ENCODE data around the gene CYRIA.

CYRIA gene

DNA sequence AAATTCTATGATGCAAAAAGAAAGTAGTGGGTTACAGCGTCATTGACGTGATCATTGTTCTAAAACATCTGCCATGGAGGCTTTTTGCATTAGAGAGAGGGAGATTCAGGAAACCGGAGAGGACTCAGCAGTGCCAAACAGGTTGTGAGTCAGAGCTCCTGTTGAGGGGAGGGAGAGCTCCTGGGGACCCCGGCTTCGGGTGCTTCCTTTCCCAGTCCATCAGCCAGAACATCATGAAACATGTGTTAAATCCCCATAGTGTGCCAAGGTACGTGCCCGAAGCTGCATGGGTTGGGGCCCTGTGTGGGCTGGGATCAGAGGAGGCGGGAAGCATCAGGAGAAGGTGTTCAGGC, 791 bp upstream of the CYRIA start:
- DNase-seq, result peak; percentile 56 to 77 (median 57)

DNA sequence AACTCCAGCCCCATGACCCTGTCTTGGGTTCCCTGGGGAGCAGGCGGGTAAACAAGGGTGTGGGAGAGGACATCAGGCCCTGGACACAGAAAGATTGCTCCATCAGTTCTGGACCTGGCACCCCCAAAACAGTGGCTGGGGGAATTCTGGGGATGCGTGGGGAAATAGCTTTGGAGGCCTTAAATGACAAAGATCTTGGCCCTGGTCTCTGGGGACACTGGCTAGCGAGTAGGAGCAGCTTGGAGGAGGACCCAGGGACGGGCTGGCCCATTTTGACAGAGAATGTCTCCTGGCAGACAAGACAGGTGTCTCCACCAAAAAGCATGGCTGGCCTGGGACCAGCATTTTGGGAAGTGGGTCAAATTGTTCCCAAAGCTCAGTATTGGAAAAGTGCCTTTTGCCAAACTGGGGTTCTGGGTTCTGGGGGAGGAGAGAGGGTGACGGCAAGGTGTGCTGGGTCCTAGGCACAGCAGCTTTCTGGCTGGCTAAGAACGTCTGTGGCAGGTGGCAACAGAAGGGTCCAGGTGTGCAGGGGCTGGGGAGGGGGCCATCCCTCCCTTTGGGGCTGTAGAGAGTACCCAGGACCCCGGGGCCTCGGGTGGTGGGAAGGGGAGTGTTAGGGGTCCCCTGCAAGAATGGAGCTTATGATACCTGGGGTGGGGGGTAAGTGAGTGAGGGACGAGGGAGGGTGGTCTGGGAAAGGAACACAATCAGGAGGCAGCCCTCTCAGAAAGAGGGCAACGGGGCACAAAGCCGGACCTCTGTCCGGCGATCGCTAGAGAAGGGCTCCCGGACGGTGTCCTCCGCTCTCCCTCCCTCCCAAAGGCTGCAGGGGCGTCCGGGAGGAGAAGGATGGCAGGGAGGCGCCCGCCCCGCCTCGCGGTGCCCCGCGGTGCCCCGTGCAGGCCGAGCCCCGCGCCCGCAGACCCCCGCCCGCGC, 556 bp downstream of the CYRIA start:
- DNase-seq, result no peak

DNA sequence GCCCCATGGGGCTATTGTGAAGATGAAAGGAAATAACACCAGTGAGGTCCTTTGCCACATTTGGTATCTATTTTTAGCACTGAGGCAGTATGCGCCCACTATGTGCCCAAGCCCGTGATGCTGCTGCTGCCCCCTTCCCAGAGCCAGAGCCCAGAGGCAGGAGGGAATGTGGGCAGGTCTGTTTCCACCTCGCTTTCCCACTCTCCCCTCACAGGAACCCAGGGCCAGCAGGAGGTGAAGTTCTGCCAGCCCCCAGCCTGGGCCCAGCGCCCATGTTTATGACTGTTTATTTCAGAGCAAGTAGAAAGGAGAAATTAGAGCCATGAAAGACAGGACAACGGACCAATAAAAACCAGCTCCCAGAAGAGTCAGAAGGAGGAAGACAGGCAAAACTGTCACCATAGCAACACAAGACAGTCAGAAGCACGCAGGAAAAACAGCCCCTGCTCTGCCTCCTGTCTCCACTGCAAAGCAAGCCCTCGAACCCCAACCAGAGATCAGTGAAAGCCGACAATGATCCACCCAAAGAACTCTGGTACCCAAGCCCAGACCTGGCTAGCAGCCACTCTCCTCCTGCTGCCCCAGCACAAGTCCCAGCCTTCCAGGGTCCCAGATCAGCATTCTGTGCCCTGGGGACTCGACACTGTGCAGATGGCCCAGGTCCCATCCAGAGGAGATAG, 1.4 kb downstream of the CYRIA start:
- peak; percentile 84 to 90 (median 90) for DNase-seq

DNA sequence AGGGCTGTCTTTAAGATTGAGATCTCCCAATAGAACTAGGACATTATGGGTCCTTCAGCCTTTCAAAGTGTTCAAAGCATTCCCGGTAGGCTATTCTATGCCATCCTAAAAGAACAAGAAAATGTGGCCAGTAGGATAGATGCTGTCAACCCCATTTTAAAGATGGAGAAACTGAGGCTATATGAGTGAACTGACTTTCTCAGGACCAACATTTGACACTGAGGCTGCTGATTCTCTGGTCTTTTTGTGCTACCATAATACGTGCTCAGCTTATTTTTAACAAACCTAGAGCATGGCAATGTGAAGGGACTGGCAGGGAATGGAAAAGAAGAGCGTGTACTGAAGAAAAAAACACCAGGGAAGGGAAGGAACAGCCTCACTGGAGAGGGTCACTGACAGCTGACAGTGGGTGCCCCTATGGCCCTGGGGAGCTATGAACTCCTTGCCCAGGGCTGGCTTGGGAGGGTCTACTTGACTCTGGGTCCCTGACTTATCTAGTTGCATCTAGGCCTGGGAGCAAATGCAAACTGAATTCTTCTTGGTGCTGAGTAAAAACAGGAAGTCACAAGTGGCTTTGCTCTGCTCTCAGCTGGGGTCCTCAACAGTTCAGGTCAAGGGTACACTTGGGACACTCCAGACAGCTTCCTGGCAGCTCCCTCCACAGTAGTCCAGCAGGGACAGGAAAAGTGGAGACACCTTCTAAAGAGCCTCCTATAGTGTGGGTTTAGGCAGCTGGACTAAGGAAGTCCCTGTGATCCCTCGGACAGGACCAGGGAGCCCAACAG, 2.3 kb downstream of the CYRIA start:
- no peak for DNase-seq

DNA sequence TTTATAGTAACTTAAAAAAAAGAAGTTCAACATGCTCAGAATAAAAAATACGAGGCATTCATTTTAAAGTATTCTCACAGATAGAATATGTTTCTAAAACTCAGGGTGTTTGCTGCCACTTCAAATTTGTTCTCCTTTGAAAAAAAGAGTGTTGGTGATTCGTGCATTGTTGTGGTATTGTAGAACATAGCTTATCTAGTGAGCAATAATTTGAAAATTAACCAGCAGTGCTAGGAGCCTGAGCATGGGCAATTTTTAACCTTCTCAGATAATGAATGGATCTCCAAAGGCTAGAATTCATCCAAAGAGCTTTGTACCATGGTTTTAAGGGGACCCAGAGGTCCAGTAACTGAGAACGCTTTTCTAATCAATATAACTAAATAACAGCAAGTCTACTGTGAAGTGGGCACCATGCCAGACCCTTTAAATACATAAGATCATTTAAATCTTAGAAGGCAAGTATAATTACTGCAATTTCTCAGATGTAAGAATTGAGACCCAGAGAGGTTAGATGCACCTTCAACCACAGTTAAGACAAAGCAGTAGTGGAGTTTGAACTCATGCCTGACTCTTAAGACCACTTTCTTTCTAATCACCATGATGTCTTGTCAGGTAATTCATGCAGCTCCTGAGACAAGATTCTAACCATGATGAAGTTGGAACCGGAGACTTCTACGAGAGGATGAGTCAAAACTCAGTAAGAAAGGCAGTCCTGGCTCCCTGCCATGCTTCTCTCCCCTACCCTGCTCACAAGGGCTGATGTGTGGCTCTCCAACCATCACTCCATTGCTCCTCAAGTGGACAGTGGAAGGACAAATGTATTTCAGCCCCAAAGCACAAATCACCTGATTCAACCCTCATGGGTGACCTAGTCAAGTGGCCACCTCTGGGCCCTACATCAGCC, 3.4 kb downstream of the CYRIA start:
- DNase-seq, result peak; percentile 54 to 81 (median 75)

DNA sequence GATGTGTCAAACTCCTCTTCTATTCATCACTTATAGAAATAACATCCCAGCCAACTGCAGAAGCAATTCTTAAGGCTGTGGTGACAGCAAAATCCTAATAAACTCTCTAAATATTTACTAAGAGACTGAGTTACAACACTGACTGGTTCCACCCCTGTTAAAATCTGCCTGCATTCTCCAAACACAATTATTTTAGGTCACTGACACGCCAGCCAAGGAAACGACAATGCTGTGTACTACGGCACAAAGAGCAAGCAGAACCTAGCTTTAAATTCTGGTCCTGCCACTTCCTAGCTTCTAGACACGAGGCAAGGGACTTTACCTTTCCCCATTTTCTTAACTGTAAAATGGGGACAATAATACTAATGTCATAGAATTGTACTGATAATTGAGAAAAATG, 4.1 kb downstream of the CYRIA start:
- DNase-seq, result no peak

DNA sequence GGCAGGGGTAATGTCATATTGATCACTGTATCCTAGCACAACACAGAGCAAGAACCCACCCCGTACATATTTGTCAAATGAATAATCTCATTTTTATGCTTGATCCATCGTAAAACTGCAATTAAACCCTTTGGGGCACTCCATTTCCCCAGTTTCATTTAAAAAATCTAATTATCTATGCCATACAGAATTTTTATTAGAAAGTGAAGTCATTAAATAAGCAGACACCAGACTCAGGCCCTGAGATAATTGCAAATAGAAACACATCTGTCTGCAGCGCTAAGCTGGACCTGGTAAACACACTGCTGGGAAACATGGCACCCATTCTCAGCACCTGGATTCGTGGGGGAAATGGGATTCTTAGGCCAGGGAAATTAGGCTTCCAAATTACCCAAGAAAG, 5.1 kb downstream of the CYRIA start:
- DNase-seq, result no peak

DNA sequence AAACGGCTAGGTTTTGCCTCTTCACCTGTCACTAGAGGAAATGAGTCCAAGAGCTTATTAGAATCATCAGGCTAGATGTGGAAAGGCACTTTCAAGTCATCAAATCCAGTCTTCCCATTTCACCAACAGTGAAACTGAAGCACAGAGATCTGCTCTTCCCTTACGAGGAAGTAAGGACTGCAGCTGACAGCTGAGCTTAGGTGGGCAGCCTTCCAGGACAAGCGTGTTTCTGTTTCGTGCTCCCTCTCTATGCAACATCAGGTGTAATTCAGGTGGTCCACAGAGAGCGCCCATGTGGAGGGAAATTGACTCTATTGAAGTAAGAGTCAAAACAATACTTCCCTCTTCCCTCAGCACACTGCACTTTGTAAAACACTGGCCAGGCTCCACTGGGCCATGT, 5.5 kb downstream of the CYRIA start:
- DNase-seq, result peak; percentile 53 to 69 (median 54)

DNA sequence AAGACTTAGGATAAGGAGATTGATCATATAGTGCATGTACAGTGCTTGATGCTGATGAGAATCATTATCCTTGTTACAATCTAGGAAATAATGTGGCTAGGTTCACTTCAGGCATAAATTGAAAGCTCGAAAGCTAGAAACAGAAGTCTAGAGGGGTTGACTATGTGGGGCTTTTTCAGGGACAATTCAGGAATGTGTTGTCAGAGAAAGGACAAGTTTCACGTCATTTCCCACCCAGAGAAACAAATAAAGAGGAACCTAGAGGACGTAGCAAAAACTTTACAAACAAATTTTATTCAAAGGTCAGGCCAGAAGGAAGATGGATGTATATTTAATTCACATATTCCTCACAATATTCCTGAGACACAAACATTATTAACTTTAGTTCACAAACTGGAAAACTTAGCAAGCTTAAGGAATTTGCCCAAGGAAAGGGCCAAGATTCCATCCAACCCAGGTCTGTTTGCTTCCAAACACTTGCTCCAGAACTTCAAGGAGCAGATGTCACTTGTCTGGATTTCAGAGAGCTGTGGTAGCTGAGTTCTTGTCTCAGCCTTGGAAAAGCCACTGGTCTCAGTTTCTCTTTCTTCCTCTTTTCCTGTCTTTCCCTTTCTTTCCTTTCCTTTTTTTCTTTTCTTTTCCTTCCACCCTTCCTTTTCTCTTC, 7.4 kb downstream of the CYRIA start:
- DNase-seq, result peak; percentile 86 to 98 (median 95)

DNA sequence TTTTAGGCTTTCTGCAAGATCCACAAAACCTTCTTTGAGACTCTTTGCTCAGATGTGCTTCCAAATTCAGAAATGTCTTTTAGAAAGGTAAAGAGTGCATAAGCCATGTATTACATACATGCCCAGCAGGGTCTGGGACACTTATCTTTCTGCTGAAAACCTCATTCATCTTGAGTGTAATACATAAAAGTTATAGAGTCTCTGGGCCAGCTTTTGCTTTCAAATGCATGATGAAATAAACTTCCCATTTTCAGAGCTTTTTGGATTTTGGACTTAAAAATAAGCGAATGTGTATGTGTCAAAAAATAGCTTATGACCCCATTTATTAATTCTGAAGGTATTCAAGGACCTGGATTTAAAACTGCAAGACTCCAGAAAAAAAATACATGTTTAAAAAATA, 8.0 kb downstream of the CYRIA start:
- DNase-seq, result peak; percentile 41 to 73 (median 59)

DNA sequence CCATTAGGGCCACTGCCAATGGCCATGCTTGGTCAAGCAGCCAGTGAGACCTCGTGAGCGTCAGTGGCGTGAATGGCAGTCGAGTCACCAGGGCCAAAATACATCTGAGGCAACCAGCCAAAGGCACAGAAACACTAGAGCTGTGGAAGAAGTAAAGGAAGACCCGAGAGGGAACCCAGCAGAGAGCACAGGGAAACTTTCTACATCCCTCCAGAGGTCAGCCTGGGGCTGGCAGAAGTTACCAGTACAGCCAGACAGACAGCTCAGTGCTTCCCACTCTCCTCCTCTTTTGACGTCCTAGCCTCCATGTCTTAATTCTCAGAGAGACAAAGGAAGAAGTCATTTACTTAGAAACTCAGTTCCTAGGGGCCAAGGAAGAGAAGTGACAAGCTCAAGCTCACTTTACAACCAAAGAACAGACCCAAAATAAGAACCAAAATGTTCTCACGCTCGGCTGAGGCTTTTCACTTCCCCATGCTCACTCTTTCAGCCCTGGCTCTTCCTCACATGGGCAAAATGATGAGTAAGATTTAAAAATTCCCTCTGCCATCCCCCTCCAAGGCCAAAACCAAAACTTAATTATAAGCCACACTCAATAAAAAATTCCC, 8.7 kb downstream of the CYRIA start:
- DNase-seq, result peak; percentile 91 to 99 (median 96)

DNA sequence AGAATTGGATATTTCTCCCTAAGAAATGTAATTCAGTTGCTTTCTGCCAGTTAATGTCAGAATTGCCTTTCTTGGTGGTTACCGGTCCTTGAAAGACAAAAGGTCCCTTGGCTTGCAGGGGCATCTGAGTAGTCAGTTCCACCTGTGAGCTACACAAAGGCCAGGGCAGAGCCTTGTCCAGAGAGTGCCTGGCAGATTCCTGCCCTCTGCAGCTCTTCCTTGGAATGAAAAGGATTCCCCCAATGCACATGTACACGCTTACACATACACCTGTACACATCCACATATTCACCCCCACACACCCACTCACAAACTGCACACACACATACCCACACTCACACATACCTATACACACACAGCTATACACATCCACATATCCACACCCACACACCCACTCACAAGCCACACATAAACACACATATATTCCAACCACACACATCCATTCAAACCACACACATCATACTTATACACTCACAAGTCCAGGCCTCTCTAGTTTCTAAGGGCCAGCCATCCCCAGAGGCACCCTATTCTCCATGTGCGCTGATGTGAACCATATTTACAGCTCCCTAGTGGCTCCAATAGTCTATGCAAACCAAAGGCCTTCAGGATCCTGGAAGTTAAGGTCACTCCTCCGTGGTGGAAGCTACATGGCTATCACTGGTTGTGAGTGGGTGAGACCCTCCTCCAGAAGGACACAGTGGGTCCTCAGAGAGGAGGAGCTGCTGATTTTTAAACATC, 9.6 kb downstream of the CYRIA start:
- DNase-seq, result no peak

DNA sequence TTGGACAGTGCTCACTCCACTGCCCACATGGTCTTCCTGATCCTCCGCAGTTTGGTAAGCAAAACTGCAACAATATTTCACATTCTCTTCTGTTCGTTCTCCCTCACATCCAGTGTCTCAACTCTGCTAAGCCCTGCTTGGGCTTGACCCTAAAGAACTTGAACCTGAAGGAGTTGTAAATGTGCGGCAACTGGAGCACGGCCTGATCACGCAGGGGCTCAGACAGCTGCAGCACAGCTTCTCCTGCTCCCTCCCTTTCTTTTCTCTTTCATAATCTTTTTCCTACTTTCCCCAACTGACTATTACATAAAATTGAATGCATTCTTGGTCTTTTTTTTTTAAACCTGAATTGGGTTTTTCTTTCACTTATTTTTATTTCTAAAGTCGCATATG, 10.2 kb downstream of the CYRIA start:
- DNase-seq, result no peak

DNA sequence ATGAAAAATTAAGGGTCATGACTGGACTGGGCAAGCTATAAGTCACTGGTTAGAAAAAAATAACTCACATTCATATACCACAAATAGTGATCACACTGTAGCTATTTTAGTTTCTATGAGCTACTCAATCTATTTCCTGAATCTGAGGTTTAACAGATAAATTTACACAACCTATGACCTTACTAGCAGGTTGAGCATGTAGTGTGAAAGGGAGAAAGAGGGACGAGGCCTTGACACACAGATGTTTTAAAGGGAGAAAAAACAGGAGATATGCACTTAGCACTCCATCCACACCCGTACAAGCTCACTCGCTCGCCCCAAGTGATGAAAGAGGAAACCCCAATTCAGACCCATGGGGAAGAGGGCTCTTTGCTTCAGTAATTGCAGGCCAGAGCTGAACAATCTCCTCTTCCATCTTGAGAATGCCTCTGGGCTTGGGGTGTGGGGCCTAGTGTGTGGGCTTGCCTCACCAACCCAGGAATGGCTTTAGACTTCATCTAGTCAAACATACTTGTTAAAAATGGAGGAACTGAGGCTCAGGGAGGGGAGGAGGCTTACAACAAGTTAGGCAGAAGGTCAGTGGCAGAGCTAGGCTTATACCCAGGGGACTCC, 10.7 kb downstream of the CYRIA start:
- peak; percentile 64 to 72 (median 66) for DNase-seq

DNA sequence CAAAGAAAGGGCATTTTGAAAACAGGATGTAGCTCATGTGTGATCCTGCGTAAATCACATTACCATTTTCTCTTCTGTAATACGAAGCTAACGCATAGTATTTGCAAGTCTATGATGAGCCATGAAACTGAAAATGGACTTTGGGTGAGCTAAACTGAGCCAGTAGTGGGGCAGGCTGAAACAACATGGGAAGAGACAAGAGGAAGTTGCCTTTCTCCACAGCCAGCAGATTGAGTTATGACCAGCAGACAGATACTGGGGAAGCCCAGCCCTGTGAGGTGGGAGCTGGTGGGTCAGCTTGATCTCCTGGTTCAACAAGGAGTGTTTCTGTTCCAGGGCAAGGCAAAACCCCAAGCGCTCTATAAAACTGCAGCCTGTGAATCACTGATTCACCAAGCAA, 11.8 kb downstream of the CYRIA start:
- DNase-seq, result peak; percentile 92 to 98 (median 93)

DNA sequence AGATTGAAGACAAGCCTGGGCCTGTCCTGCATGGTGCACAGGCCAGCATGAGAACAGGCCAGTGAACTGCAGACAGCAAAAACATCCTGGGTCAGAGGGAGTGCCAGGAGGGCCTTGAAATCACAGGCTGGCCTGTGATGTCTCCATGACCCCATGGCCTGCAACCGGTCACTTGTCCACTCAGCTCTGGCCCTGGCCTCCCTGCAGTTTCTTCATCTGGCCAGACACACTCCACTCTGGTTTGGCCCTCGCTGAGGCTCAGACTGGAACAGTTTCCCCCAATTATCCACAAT, 12.6 kb downstream of the CYRIA start:
- DNase-seq, result no peak

DNA sequence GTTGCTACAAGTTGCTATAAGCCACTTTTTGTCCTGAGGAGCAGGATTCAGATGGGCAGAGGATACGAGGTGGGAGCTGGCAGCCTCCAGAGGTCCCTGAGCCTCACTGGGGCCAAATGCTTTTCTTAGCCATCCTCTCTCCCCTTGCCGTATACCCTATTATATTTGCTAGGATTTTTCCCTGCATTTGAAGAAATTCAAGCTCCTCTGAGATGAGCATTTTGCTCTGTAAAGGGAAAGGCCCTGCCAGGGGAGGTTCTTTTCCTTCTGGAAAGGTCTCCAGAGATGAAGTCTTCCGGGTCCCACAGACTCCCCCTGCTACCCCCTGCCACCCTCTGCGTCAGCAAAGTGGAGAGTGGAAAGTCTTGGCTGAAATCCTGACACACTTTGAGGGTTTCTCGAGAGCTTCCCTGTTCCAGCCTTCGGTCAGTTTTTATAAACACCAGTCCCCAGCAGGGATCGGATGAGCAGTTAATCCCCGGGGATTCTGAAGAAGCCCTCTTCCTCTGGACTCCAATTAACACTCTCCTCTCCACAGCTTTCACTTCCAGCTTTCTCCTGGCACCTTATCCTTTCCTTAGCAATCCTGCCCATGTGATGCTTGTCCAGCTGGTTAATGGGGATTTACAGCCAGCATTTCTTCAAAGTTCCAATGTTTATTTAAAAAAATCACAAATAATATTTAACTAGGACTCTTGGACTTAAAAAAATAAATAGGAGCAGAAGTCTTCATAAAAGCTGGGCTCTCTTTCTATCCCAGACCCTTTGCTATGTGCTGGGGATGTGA, 13.1 kb downstream of the CYRIA start:
- no peak for DNase-seq

DNA sequence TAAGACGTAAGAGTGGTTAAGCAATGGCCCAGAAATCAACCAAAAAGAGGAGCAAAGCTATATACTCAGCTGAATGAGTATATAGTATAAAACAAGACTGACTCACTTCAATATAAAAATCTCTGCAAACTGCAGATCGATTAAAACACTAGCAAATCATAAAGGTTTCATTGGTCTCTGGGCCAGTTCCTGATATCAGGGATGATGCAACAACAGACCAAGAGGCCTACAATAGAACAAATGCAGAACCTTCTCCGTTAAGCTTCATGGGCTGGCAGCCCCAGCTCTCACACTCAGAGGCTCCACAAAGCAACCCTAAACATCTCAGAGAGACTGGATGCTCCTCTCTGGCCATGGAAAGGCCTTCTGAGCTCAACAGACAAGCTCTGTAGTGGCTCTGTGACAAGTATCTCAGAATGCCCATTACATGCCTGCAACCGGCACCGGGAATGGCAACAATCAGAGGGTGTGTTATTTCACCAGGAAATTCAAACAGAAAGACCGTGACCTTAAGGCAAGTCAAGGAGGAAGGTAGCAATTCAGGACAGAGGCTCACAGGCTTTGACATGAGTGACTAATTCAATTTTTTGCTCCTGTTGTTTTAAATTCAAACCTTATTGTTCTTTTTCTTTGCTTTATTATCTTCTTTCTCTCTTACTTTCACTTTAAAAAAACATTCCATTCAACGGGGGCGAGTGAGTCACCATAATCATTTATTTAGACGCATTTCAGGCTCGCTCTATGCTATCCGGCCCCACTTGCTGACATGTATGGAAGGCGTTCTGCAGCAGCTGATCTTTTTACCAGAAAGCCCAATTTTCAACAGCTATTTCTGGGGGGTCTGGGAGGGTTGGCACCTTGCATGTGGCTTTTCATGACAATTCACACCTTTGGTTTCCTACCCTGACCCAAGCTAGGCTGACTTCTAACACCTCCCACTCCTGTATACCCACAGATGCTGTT, 15.1 kb downstream of the CYRIA start:
- DNase-seq, result peak; percentile 61 to 71 (median 69)

Data from suppressor macrophage treated with lipopolysaccharide for 1 hour (primary cell).